ENCODE measurements around the gene PLCB2. TPM values are rescaled to one million over a fixed set of nuclear protein-coding genes. Genes with fewer than 3 reads are reported as not detected.

The PLCB2 gene
- total and polyA plus RNA-seq, 5 donors = 11.5 to 28.9 (median 19.5) TPM

DNA sequence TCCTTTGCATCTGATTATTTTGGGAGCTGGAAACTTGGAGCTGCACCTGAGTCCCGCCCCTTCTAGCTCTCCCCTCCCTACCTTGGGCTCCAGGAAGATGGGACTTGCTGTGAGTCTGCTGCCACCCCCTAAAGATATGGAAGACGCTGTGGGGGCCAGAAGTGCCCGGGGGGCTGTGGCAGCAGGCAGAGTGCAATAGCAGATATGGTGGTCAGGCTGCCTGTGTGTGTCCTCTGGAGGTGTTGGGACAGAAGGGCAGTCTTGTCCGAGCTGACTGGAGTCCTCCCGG lies 68.4 kb downstream of the PLCB2 start:
- H3K9me3 ChIP-seq (ENCODE audit: control insufficient read depth, low read length) = no peaks in the 10 kb centered on the region
- ATAC-seq (peak in 1 of 2 donors; percentile 7), DNase-seq (no peak)
- intact Hi-C loops (cut with DNase I) = no loop called here
- peak overlapping the region; percentile 15 for H3K4me3 ChIP-seq (ENCODE audit: low read length)
- no peaks in the 10 kb centered on the region for H3K27me3 ChIP-seq (ENCODE audit: control insufficient read depth, insufficient read depth)
- no peaks in the 10 kb centered on the region for H3K4me1 ChIP-seq (ENCODE audit: control insufficient read depth, insufficient read depth, low read length)
- no peak overlapping the region for H3K27ac ChIP-seq (ENCODE audit: low read length)
- 26% methylated on average over 5 of the region's 5 CpGs for WGBS

DNA sequence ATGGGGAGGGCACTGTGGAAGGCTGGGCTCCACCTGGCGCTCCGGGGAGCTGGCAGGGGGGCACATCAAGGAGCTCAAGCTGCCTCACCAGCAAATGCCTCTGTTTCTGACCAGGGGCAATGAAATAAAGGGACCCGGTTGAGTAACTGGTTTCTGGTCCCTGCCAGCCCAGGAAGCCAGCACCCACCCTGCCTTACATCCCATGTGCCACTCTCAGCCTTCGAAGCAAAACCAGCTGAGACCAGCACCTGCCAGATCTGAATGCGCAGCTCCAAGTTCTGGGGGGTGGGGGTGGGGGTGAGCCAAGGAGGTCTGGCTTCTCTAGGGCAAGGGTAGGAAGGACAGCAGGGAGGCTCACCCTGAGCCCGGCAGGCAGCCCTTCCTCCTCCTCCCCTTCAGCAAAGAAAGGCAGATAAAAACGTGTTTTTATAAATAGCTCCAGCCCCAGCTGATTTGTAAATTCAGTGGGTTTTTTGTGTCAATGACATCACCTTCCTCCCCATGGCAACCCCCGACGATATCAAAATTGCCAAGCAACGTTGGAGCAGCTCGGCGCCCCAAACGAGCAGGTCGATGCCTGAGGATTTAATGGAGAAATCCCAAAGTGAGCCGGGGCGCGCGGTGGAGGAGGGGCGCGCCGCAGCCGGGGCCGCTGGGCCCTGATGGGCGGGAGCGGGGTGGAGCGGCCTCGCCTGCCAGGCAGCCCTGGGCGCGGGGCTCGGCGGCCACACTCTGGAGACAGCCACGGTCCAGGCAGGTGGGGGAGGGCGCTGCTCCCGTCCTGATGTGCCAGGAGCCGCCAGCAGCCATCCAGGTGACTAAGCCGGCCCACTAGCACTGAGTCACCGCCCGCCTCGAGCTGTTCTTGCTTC lies 69.0 kb downstream of the PLCB2 start, which contains the start of gene PAK6:
PAK6 (plus strand) TSS at position 532 of the 872 bp plus-strand sequence. CDS start 25,723 bp downstream, outside the sequence.
- Histone ChIP-seq H3K4me1 (ENCODE audit: control insufficient read depth, insufficient read depth, low read length) (no peaks in the 10 kb centered on the region), H3K9me3 (ENCODE audit: control insufficient read depth, low read length) (no peaks in the 10 kb centered on the region), H3K27me3 (ENCODE audit: control insufficient read depth, insufficient read depth) (no peaks in the 10 kb centered on the region), H3K27ac (ENCODE audit: low read length) (no peak within 1 kb of the TSS), H3K4me3 (ENCODE audit: low read length) (peak within 1 kb of the TSS; percentile 15)
- DNase-seq (peak in 2 of 3 donors; percentile 67 to 73), ATAC-seq (peak; percentile 76 to 78)
- intact Hi-C loops (cut with DNase I) = no loop called here
- 6% methylated on average over 39 of the region's 39 CpGs for WGBS

Other genes with a start within 250 kb of the PLCB2 start
- 1 to 10 TPM; 3.0 to 9.9 (median 8.5) TPM for gene BMF, start 199.1 kb downstream of the PLCB2 start, total RNA-seq
- 2.9 TPM for gene BMF, start 199.1 kb downstream of the PLCB2 start, polyA plus RNA-seq
- 1 to 10 TPM in 3 of 4 donors, not detected in 1; 1.4 to 1.8 (median 1.7) TPM for gene BUB1B, start 146.9 kb downstream of the PLCB2 start, total RNA-seq
- 0.18 TPM for gene BUB1B, start 146.9 kb downstream of the PLCB2 start, polyA plus RNA-seq
- 10 to 100 TPM in 3 of 4 donors, 1 to 10 TPM in 1; 9.2 to 22.6 (median 16.8) TPM for gene PAK6, start 68.9 kb downstream of the PLCB2 start, total RNA-seq
- gene PAK6, start 68.9 kb downstream of the PLCB2 start, polyA plus RNA-seq = 13.0 TPM
- 1 to 10 TPM in 3 of 4 donors, under 1 TPM in 1; 0.42 to 5.0 (median 4.4) TPM for gene ANKRD63, start 24.9 kb downstream of the PLCB2 start, total RNA-seq
- gene ANKRD63, start 24.9 kb downstream of the PLCB2 start, polyA plus RNA-seq = 0.68 TPM
- 100 to 1,000 TPM in 1 of 4 donors, 10 to 100 TPM in 3; 72.6 to 115 (median 74.1) TPM for gene INAFM2, start 15.8 kb upstream of the PLCB2 start, total RNA-seq
- 47.3 TPM for gene INAFM2, start 15.8 kb upstream of the PLCB2 start, polyA plus RNA-seq
- gene CCDC9B, start 33.0 kb upstream of the PLCB2 start, total RNA-seq = 100 to 1,000 TPM in 3 of 4 donors, 10 to 100 TPM in 1; 71.9 to 144 (median 131) TPM
- 99.7 TPM for gene CCDC9B, start 33.0 kb upstream of the PLCB2 start, polyA plus RNA-seq
- gene PHGR1, start 43.1 kb upstream of the PLCB2 start, total RNA-seq = not detected
- not detected for gene PHGR1, start 43.1 kb upstream of the PLCB2 start, polyA plus RNA-seq
- 1 to 10 TPM in 2 of 4 donors, under 1 TPM in 2; 0.85 to 4.6 (median 0.97) TPM for gene DISP2, start 50.3 kb upstream of the PLCB2 start, total RNA-seq
- gene DISP2, start 50.3 kb upstream of the PLCB2 start, polyA plus RNA-seq = 2.4 TPM
- 1 to 10 TPM; 8.9 to 10.0 (median 9.3) TPM for gene KNSTRN, start 74.8 kb upstream of the PLCB2 start, total RNA-seq
- 9.4 TPM for gene KNSTRN, start 74.8 kb upstream of the PLCB2 start, polyA plus RNA-seq
- 10 to 100 TPM; 60.5 to 85.6 (median 75.4) TPM for gene IVD, start 97.9 kb upstream of the PLCB2 start, total RNA-seq
- gene IVD, start 97.9 kb upstream of the PLCB2 start, polyA plus RNA-seq = 60.5 TPM
- gene BAHD1, start 133.0 kb upstream of the PLCB2 start, total RNA-seq = 10 to 100 TPM; 15.4 to 17.8 (median 16.9) TPM
- gene BAHD1, start 133.0 kb upstream of the PLCB2 start, polyA plus RNA-seq = 11.6 TPM
- gene CHST14, start 163.0 kb upstream of the PLCB2 start, total RNA-seq = 10 to 100 TPM; 11.5 to 13.9 (median 12.5) TPM
- 11.6 TPM for gene CHST14, start 163.0 kb upstream of the PLCB2 start, polyA plus RNA-seq